SK-MEL-5 (cell line): ENCODE results near the gene SCYGR7. TPM values are rescaled to one million over a fixed set of nuclear protein-coding genes. Genes with fewer than 3 reads are reported as not detected.
"Not testable (repeated sequence)": the region's sequence is repeated elsewhere in the genome, so short reads cannot be mapped to it uniquely, and the experiment has no call there.

Experiments
- DNase-seq: peaks from one replicate; pipeline ENCODE4 v3.0.0-alpha.2; 2016; ENCODE audit warnings: low read depth, low spot score
- in situ Hi-C: cut with HindIII; loops from 2 replicates; pipeline ENCODE4 v1.10.0; 2016; ENCODE audit warnings: low sequenced_read_pairs, high pct_unique_total_duplicates, low pct_unique_long_range_greater_than_20kb
- total RNA-seq: library from RNA; depleted of rRNA; stranded (reverse); fragments of >200 nt; shearing (Covaris generic); gene quantifications from 2 replicates; pipeline ENCODE4 v1.2.3, GENCODE V29; 2014

The SCYGR7 gene
- total RNA-seq, 1 experiment from 2014 or later: not detected

DNA sequence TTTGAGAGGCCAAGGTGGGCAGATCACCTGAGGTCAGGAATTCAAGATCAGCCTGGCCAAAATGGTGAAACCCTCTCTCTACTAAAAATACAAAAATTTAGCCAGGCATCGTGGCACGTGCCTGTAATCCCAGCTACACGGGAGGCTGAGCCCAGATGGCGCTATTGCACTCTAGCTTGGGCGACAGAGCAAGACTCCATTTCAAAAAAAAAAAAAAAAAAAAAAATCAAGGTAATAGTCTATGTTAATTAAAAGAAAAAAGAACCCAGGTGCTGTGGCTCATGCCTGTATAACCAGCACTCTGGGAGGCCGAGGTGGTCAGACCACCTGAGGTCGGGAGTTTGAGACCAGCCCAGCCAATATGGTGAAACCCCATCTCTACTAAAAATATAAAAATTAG is 12.6 kb downstream of the SCYGR7 start:
- in situ Hi-C loops: not testable (repeated sequence)
- DNase-seq: peak; percentile 61

DNA sequence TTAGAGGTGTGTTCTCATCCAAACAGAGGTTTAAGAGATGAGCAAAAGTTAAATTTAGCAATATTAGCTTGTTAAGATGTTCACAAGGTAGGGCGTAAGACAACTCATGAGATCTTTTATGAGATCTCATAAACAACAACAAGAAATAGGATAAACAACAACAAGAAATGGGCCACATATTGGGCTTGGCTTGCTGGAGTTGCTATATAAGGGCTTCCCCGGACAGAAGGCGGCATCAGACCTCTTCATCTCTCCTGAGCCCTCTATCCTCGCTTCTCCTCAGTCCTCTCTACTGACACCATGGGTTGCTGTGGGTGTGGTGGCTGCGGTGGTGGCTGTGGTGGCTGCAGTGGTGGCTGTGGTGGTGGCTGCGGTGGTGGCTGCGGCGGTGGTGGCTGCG is 17.5 kb downstream of the SCYGR7 start, which contains the start of gene SCYGR8:
TSS of gene SCYGR8 (plus strand) at position 301 of the 400 bp plus-strand sequence. CDS start at position 301, 0 bp downstream.
- in situ Hi-C loops: no loop called here
- DNase-seq: no peak

DNA sequence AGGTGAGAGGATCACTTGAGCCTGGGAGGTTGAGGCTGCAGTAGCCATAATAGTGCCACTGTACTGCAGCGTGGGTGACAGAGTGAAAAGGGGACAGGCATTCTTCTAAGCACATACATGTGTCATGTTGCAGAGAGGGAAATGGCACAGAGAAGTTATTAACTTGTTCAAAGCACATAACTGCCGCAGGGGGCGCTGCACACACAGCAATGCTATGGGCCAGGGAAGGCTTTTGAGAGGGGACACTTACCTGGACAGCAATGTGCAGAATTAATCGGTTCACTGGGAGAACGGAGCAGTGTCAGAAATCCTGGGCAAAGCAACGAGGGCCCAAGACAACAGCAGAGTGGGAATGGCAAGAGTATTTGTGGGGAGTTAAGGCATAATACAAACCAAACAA is 19.9 kb downstream of the SCYGR7 start:
- DNase-seq: peak; percentile 66
- in situ Hi-C loops: no loop called here

DNA sequence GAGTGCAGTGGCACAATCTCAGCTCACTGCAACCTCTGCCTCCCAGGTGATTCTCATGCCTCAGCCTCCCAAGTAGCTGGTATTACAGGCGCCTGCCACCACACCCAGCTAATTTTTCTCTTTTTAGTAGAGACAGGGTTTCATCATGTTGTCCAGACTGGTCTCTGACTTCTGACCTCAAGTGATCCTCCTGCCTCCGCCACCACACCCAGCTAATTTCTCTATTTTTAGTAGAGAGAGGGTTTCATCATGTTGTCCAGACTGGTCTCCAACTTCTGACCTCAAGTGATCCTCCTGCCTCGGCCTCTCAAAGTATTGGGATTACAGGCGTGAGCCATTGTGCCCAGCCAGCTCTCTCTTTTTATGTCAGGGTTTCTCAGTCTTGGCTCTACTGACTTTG is 28.1 kb downstream of the SCYGR7 start:
- in situ Hi-C loops, DNase-seq: not testable (repeated sequence)

DNA sequence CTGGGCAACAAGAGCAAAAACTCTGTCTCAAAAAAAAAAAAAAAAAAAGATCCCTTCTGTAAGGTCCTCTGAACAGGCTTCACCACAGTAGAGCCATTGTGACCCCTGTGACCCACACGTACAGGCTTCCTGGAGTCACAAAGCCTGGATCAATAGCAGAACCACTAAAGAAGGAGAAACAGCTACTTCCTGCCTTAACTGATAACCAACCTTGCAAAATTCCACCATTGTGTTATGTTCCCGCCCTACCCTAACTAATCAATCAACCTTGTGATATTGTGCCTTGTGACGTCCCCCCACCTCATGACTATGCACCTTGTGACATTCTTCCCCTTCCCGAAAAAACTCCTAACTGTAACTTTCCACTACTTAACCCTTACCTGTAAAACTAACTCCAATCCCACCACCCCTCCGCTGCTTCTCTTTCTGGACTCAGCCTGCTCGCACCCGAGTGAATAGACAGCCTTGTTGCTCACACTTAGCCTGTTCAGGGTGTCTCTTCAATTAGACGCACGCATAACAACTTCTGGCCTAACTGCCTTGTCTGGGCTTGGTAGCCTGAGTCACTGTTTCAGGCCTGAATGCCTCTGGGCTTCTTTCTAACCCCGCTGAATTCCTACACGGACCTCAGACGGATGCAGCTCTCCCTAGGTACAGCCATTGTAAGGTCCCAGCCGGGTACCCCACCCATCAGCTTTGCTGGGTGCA is 31.4 kb downstream of the SCYGR7 start:
- in situ Hi-C loops: no loop called here
- peak; percentile 12 for DNase-seq

DNA sequence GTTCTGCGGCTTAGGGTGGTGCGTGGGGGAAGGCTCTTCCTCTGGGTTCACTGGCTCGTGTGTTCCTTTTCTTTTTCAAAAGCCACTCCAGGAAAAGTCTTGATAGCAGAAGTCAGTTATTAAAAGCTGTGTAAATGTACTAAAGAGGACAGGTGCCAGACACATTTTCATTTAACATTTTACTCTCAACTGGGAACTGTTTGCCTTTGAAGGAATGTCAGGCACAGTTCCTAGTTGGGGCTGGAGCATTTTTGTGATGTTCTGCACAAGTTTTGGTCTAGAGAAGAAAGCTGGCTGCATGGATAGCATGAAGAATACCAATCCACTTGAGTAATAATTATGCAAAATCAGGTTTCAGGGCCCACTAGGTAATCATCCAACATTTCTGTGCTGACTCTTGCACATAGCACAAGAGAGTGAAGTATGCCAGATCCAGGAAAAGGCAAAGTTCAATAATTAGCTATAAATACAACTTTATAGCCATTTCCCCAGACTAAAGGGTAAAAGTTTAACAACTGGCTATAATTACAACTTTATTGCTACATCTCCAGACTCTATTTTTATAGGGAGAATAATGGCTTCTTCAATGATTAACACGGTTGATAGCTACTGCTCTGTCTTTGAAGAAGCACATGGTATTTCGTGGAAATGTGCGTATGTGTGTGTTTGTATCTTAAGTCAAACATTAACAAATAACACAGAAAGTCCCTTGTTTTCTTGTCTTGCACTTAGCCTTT is 33.8 kb downstream of the SCYGR7 start:
- DNase-seq: no peak
- in situ Hi-C loops: no loop called here

DNA sequence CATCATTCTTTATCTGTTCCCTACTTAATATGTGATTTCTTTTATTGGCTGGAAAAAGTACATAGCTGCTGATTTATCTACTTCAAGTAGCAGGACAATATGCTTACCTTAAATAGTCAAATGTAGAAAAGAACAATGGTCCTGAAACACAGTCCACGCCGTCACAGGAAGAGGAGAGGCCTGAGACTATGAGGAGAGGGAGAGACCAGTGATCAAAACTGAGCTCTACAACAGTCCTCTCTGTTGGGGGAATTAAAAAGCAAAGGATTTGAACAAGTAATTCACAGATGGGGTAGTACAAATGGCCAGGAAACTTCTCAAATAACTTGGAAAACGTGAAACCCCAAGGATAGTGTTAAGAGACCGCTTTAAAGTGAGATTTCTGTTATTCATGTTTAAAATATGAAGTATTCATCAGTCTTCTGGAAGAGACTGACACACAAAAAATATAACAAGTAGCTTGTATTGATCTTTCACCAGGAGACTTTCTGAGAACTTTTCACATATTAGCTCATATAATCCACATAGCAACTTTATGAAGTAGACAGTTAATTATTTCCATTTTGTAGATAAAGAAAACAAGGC is 37.7 kb downstream of the SCYGR7 start:
- in situ Hi-C loops: no loop called here

DNA sequence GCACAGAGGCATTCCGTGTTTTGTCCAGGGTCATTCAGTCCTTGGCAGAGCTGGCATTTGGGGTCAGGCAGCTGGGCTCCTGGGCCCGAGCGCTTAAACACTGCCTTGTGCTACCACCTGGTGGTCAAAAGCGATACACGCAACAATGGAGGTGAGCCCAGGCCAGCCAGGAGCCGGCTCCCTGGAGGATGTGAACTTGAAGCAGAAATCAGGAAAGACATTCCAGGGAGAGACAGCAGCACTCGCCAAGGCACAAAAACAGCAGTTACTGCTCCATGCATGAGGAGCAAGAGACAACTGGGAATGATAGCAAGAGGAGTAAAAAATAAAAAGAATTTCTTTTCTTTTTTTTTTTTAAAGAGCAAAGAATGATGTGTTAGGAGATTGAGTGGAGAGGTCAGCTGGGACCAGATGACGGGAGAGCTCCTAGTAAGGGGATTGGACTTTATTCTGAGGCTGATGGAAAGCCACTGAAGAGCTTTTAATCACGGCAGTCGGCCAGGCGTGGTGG is 38.3 kb downstream of the SCYGR7 start:
- in situ Hi-C loops: no loop called here
- DNase-seq: peak; percentile 86

More for the DNA sequence above, 37.7 kb downstream of the SCYGR7 start:
- DNase-seq: no peak

DNA sequence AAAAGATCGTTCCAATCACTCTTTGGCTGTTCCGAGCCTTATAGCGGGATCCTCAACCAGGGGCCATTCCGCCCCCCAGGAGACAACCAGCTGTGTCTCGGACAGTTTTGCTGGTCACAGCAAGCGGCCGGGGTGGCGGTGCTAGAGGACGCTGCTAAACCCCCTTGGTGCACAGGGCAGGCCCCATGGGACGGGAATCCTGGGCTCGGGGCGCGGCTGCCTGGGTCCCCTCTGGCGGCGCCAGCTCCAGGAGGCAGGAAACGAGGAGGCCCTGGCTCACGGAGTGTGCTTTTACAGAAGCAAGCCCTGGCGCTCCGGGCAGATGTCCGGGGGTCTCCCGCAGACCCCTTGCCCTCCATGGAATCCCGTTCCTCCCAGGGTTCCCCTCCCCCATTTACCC is 39.7 kb downstream of the SCYGR7 start:
- DNase-seq: no peak
- in situ Hi-C loops: no loop called here

DNA sequence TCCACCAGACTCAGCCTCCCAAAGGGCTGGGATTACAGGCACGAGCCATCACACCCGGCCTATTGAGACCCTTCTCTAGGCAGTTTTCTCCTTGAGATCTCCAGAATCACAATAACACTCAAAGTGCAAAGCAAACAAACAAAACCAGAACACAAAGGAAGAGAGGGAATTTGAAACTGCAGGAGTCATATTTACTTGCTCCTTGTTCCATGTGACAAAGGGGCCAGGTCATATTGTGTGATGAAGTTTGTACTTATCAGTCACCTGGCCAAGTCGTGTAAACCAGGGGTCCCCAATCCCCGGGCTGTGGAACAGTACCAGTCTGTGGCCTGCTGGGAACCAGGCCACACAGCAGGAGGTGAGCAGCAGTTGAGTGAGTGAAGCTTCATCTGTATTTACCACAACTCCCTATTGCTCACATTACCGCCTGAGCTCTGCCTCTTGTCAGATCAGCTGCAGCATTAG is 44.1 kb downstream of the SCYGR7 start:
- DNase-seq: no peak

DNA sequence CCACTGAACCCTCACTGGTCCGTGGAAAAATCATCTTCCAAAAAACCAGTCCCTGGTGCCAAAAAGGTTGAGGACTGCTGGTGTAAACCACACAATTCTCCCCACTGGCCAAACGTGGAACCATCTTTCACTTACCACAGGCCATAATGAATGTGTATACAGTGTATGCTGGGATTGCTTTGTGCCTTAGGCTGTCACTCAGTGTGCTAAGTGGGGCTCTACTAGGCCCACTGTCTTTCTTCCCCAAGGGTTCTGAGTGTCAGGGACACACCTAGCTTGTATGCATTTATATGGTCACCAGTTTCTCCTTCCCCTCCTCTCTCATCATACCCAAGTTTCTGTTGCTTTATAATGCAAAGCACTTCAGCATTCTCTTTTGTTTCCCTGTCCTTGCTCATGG is 44.8 kb downstream of the SCYGR7 start:
- no peak for DNase-seq
- in situ Hi-C loops: no loop called here

More for the DNA sequence above, 44.1 kb downstream of the SCYGR7 start:
- in situ Hi-C loops: no loop called here

DNA sequence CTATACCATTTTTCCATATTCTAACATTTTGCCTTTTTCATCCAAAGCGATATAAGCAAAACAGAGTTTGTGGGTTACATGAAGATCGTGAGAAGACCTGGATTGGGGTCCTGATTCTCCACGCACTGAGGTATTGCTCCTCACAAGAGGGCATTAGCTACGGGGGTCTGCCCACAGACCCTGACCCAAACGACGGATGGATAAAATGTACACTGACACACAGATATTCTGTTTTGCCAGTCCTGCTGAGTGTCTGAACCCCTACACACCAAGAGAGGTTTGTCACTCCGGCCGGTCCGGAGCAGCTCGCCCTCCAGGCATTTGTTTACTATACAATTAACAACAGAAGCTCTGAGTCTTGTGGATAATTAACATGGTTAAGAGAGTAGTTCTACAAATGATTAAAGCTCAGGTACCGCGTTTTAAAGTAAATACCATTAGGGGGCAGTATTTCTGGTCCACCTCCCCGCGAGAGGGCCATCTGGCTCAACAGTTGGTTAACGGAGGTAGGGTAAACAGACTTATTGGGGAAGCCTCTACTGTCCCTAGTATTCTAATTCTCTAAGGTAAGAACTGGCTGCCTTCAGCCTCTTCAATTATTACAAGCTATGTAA is 46.0 kb downstream of the SCYGR7 start:
- peak; percentile 20 for DNase-seq
- in situ Hi-C loops: no loop called here

DNA sequence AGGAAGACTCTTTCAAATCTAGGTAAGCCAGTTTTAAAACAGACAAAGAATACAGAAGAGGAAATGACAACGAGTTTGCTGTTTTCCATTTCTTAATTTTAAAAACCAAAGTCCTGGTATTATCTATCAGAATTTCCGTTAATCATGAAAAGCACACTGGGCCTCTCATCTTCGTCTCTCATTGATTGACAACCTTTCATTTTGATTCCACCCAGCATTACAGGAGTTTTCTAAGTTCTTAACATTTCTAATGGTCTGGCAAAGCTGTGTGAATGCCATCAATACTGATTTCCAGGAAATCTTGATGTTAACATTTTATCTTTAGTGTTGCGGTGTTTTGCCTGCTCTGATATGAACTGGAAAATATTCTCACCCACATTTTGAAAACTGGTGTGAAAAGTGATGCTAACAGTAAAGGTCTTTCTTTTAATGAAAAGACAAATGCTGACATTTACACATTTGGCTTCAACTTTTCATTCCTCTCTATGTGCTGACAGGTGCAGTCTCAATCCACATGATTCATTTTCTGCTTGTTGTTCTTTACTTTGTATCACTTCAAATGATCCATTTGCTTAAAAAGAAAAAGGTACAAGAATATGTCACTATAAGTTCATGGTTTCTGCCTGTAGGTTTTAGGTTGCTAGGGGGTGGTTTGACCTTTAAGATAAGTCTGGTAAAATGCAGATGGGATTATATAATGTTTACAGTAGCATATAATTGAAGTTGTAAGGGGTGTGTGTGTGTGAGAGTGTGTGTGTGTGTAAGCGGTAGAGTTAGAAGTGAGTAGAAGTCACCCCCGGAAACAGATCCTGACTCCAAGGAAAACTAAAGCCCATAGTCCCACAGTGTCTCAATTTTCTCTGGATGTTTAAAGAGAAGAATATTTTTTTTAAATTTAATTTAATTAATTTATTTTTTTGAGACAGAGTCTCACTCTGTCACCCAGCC is 47.0 kb downstream of the SCYGR7 start:
- in situ Hi-C loops: no loop called here
- no peak for DNase-seq
